Vagina (tissue), 2 donors: Measurements from ENCODE around the gene NBPF3.

Source experiments
- CTCF ChIP-seq, 3 experiments: fragments of 450-650 bp in 2 of 3; fragments of 200-600 bp in 1 of 3; sonication (generic) in 1 of 3; IDR thresholded peaks; one replicate each; pipeline ENCODE4 v1.5.1; 2017 to 2019; ENCODE audit warnings: antibody characterized with exemption in 3 of 3, mild to moderate bottlenecking in 2 of 3, moderate library complexity in 2 of 3
- POLR2A ChIP-seq, 2 donors: fragments of 450-650 bp; IDR thresholded peaks; one replicate each; pipeline ENCODE4 v1.6.1; 2017; ENCODE audit warnings: antibody characterized with exemption in 2 of 2, mild to moderate bottlenecking in 2 of 2, moderate library complexity in 2 of 2
- POLR2AphosphoS5 ChIP-seq, 2 donors: sonication (generic); formaldehyde crosslinking; IDR thresholded peaks; one replicate each; pipeline ENCODE4 v1.9.0; 2017; ENCODE audit warnings: antibody characterized with exemption in 2 of 2, mild to moderate bottlenecking in 2 of 2, low read depth in 1 of 2; ENCODE audit not compliant: insufficient read depth in 1 of 2

GRCh38 chr1:21494196-21494595 is 54.3 kb downstream of the NBPF3 start:
- no peak for TF ChIP-seq CTCF (IDR thresholded peaks at IDR 0.05)
- no peak for TF ChIP-seq POLR2AphosphoS5 (IDR thresholded peaks at IDR 0.05; ENCODE audit: insufficient read depth in 1 of 2, low read depth in 1 of 2)
- TF ChIP-seq POLR2A (IDR thresholded peaks at IDR 0.05), result no peak
